K562 (cell line): Measurements from ENCODE around the gene SLC24A3.

Source experiments
- EP300 ChIP-seq: IDR thresholded peaks from 2 replicates; pipeline ENCODE4 v1.6.1; 2012; ENCODE audit warnings: low read length, improper control_type of control experiment
- EZH2 ChIP-seq: IDR thresholded peaks from 2 replicates; pipeline ENCODE4 v1.6.1; 2012; ENCODE audit warnings: low read depth, mild to moderate bottlenecking, inconsistent platforms, low read length, borderline replicate concordance
- TF ChIP-seq, protein P1 (sequence below), 2 experiments: fragments of 450-650 bp in 1 of 2; sonication (generic) in 1 of 2; formaldehyde crosslinking in 1 of 2; IDR thresholded peaks in 1 of 2; conservative IDR thresholded peaks in 1 of 2; 2 replicates each; pipeline versions ENCODE4 v1.6.1 to v1.8.1; 2016 to 2023; ENCODE audit warnings: mild to moderate bottlenecking in 2 of 2, moderate library complexity in 2 of 2, inconsistent platforms in 1 of 2, missing genetic modification reagents in 1 of 2
- TF ChIP-seq, protein P2 (sequence below), 3 experiments: IDR thresholded peaks in 2 of 3; conservative IDR thresholded peaks in 1 of 3; 2 replicates each; pipeline ENCODE4 v1.5.1; 2011 to 2012; ENCODE audit warnings: low read length in 3 of 3, mild to moderate bottlenecking in 3 of 3, control low read depth in 2 of 3, improper control_type of control experiment in 1 of 3, inconsistent platforms in 1 of 3, low read depth in 1 of 3, mixed read lengths in 1 of 3, moderate library complexity in 1 of 3; ENCODE audit not compliant: insufficient read depth in 2 of 3

DNA sequence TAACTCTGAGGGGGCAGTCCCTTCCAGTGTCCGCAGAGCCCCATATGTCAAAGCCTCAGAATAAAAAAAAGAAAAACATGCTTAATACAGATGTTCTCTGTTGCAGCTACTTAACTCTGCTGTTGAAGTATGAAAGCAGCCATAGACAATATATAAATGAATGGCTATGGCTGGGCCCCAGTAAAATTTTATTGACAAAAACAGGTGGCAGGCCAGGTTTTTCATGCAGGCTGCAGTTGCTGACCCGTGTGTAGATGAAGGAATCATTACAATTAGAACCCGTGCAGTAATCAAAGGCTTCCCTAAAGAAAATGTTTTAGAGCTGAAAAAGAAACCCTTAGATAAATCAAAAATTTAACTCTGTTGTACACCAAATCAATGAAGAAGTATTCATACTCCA lies 532.7 kb downstream of the SLC24A3 start:
- TF ChIP-seq, protein P1, sequence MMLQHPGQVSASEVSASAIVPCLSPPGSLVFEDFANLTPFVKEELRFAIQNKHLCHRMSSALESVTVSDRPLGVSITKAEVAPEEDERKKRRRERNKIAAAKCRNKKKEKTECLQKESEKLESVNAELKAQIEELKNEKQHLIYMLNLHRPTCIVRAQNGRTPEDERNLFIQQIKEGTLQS (IDR thresholded peaks at IDR 0.05): no peak
- TF ChIP-seq, protein P1 (CRISPR knock-in tag; conservative IDR thresholded peaks at IDR 0.05): no peak
- no peak for TF ChIP-seq EZH2
- TF ChIP-seq, protein P2, sequence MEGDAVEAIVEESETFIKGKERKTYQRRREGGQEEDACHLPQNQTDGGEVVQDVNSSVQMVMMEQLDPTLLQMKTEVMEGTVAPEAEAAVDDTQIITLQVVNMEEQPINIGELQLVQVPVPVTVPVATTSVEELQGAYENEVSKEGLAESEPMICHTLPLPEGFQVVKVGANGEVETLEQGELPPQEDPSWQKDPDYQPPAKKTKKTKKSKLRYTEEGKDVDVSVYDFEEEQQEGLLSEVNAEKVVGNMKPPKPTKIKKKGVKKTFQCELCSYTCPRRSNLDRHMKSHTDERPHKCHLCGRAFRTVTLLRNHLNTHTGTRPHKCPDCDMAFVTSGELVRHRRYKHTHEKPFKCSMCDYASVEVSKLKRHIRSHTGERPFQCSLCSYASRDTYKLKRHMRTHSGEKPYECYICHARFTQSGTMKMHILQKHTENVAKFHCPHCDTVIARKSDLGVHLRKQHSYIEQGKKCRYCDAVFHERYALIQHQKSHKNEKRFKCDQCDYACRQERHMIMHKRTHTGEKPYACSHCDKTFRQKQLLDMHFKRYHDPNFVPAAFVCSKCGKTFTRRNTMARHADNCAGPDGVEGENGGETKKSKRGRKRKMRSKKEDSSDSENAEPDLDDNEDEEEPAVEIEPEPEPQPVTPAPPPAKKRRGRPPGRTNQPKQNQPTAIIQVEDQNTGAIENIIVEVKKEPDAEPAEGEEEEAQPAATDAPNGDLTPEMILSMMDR (IDR thresholded peaks at IDR 0.05 in 2 of 3, conservative IDR thresholded peaks at IDR 0.05 in 1 of 3; ENCODE audit: insufficient read depth in 2 of 3, low read depth in 1 of 3, low read length in 3 of 3): no peak
- TF ChIP-seq EP300: no peak
